ENCODE measurements around the gene SAP30BP. TPM values are rescaled to one million over a fixed set of nuclear protein-coding genes. Genes with fewer than 3 reads are reported as not detected.

Gene SAP30BP
- total and polyA plus RNA-seq, 2 of the 8 experiments (the other 6 are each of a cell fraction or from before 2014, with no cell fraction given): 63.3 to 79.9 TPM

GRCh38 chr17:75753514-75754377 is 86.6 kb downstream of the SAP30BP start (continued):
- TF ChIP-seq TAF1 (IDR thresholded peaks at IDR 0.05; ENCODE audit: low read depth, low read length) (0 out of 2 replicates have a peak, but pooled peaks have one; percentile 34), POLR2A (IDR thresholded peaks at IDR 0.05; ENCODE audit: control extremely low read depth in 1 of 2, low read depth in 2 of 2, low read length in 2 of 2) (peak in 1 of 2 experiments; percentile 31; a peak in 1 of 3 replicates), MAX (IDR thresholded peaks at IDR 0.05) (peak; percentile 90), RNF2 (IDR thresholded peaks at IDR 0.05; ENCODE audit: borderline replicate concordance, low read depth, low read length, missing control alignments, poor library complexity, severe bottlenecking) (no peak), ASH2L (IDR thresholded peaks at IDR 0.05; ENCODE audit: low read length) (peak; percentile 46), USF2 (IDR thresholded peaks at IDR 0.05; ENCODE audit: low read length) (peak; percentile 91), CTBP2 (IDR thresholded peaks at IDR 0.05; ENCODE audit: borderline replicate concordance, insufficient read depth, insufficient read length, low read length) (peak; percentile 13), HDAC2 (IDR thresholded peaks at IDR 0.05; ENCODE audit: borderline replicate concordance in 1 of 2, low read depth in 2 of 2, low read length in 2 of 2) (peak in 1 of 2 experiments; percentile 10; a peak in 1 of 4 replicates), SAP30 (IDR thresholded peaks at IDR 0.05; ENCODE audit: insufficient read depth, insufficient replicate concordance, low read length) (no peak), JUN (IDR thresholded peaks at IDR 0.05; ENCODE audit: low read depth, low read length) (no peak), CREB1 (IDR thresholded peaks at IDR 0.05) (peak; percentile 67), SUZ12 (IDR thresholded peaks at IDR 0.05; ENCODE audit: low read length) (no peak), KDM4A (IDR thresholded peaks at IDR 0.05; ENCODE audit: low read depth, low read length, severe bottlenecking) (peak; percentile 58), JUND (IDR thresholded peaks at IDR 0.05; ENCODE audit: low read length) (0 out of 2 replicates have a peak, but pooled peaks have one; percentile 17), EZH2 (IDR thresholded peaks at IDR 0.05; ENCODE audit: low read depth, low read length, severe bottlenecking) (no peak), BACH1 (IDR thresholded peaks at IDR 0.05; ENCODE audit: low read length) (no peak), E2F6 (IDR thresholded peaks at IDR 0.05) (peak; percentile 78), SIN3A (conservative IDR thresholded peaks at IDR 0.05 in 1 of 2, IDR thresholded peaks at IDR 0.05 in 1 of 2; ENCODE audit: low read depth in 1 of 2, low read length in 2 of 2) (peak in 1 of 2 experiments; percentile 71; a peak in 2 of 4 replicates), TAF7 (optimal IDR thresholded peaks at IDR 0.05; ENCODE audit: borderline replicate concordance, low read depth, low read length) (peak; percentile 34), TCF12 (IDR thresholded peaks at IDR 0.05; ENCODE audit: low read depth, low read length) (0 out of 2 replicates have a peak, but pooled peaks have one; percentile 22)

All from H1 (cell line).